ENCODE measurements around the gene NOP9.

The NOP9 gene

GRCh38 chr14:24267516-24267915, 32.1 kb upstream of the NOP9 start:
- TF ChIP-seq CTCF (IDR thresholded peaks at IDR 0.05) = no peak

- no peak for TF ChIP-seq CTCF (IDR thresholded peaks at IDR 0.05)
Observed at GRCh38 chr14:24268225-24268624, 31.4 kb upstream of the NOP9 start.

- TF ChIP-seq CTCF (IDR thresholded peaks at IDR 0.05) = no peak
Observed at GRCh38 chr14:24269368-24269767, 30.3 kb upstream of the NOP9 start.

- no peak for TF ChIP-seq CTCF (IDR thresholded peaks at IDR 0.05)
Observed at GRCh38 chr14:24269910-24270536, 29.6 kb upstream of the NOP9 start.

- TF ChIP-seq CTCF (IDR thresholded peaks at IDR 0.05) = no peak
Observed at GRCh38 chr14:24270537-24271133, 29.0 kb upstream of the NOP9 start.

GRCh38 chr14:24271134-24271833, 28.4 kb upstream of the NOP9 start, which contains the start of gene RABGGTA:
RABGGTA (minus strand) TSS chr14:24271597; CDS start chr14:24271115, 482 bp downstream.
- TF ChIP-seq CTCF (IDR thresholded peaks at IDR 0.05) = peak; percentile 76

GRCh38 chr14:24271834-24272263, 27.8 kb upstream of the NOP9 start:
- TF ChIP-seq CTCF (IDR thresholded peaks at IDR 0.05) = no peak

Data from LNCAP (cell line).